Liver (tissue), 9 donors: Measurements from ENCODE around the gene EPB41L2. TPM values are rescaled to one million over a fixed set of nuclear protein-coding genes. Genes with fewer than 3 reads are reported as not detected.

Experiments
- DNase-seq: peaks from one replicate; pipeline ENCODE4 v3.0.0-alpha.2; 2017; ENCODE audit warnings: low spot score
- H3K27ac ChIP-seq, 2 donors: one replicate each; pipeline ENCODE4 v1.7.0; 2013; ENCODE audit warnings: inconsistent platforms in 2 of 2, low read length in 2 of 2, control low read depth in 1 of 2, low read depth in 1 of 2, mild to moderate bottlenecking in 1 of 2
- H3K27me3 ChIP-seq, 4 donors: one replicate each; pipeline versions ENCODE4 v1.6.1 to v1.7.0; 2013; ENCODE audit warnings: low read length in 3 of 4, inconsistent platforms in 1 of 4, mild to moderate bottlenecking in 1 of 4, moderate library complexity in 1 of 4; ENCODE audit not compliant: control insufficient read depth in 4 of 4, insufficient read depth in 4 of 4
- H3K36me3 ChIP-seq, 4 donors: one replicate each; pipeline versions ENCODE4 v1.6.1 to v1.7.0; 2013; ENCODE audit warnings: low read length in 3 of 4, mild to moderate bottlenecking in 3 of 4, low read depth in 1 of 4, moderate library complexity in 1 of 4; ENCODE audit not compliant: control insufficient read depth in 4 of 4, insufficient read depth in 3 of 4
- H3K4me1 ChIP-seq, 4 donors: one replicate each; pipeline versions ENCODE4 v1.6.1 to v1.7.0; 2013; ENCODE audit warnings: low read length in 3 of 4, mild to moderate bottlenecking in 3 of 4, moderate library complexity in 1 of 4; ENCODE audit not compliant: control insufficient read depth in 4 of 4, insufficient read depth in 4 of 4
- H3K4me3 ChIP-seq, 3 donors: one replicate each; pipeline versions ENCODE4 v1.6.1 to v1.7.0; 2013; ENCODE audit warnings: low read length in 3 of 3, control low read depth in 1 of 3, low read depth in 1 of 3, mild to moderate bottlenecking in 1 of 3
- H3K9ac ChIP-seq, 2 donors: one replicate each; pipeline ENCODE4 v1.7.0; 2013; ENCODE audit warnings: low read length in 2 of 2, mild to moderate bottlenecking in 2 of 2, moderate library complexity in 2 of 2, control low read depth in 1 of 2, low read depth in 1 of 2
- H3K9me3 ChIP-seq, 4 donors: one replicate each; pipeline versions ENCODE4 v1.6.1 to v1.7.0; 2013; ENCODE audit warnings: low read length in 3 of 4; ENCODE audit not compliant: control insufficient read depth in 4 of 4
- EGR1 ChIP-seq, 2 donors: IDR thresholded peaks; 2 replicates each; pipeline ENCODE4 v1.6.1; 2016 to 2018; ENCODE audit warnings: antibody characterized with exemption in 2 of 2, low read depth in 2 of 2
- FOXA1 ChIP-seq: IDR thresholded peaks from 2 replicates; pipeline ENCODE4 v1.6.1; 2016; ENCODE audit warnings: antibody characterized with exemption
- FOXA2 ChIP-seq: IDR thresholded peaks from 2 replicates; pipeline ENCODE4 v1.6.1; 2016; ENCODE audit warnings: antibody characterized with exemption
- GABPA ChIP-seq, 2 donors: IDR thresholded peaks in 1 of 2; conservative IDR thresholded peaks in 1 of 2; 2 replicates each; pipeline ENCODE4 v1.6.1; 2016; ENCODE audit warnings: antibody characterized with exemption in 2 of 2, mild to moderate bottlenecking in 1 of 2, moderate library complexity in 1 of 2
- HNF4A ChIP-seq, 2 donors: conservative IDR thresholded peaks; 2 replicates each; pipeline ENCODE4 v1.6.1; 2016; ENCODE audit warnings: antibody characterized with exemption in 2 of 2, mild to moderate bottlenecking in 2 of 2
- JUND ChIP-seq, 2 donors: IDR thresholded peaks; 2 replicates each; pipeline ENCODE4 v1.6.1; 2016; ENCODE audit warnings: antibody characterized with exemption in 2 of 2
- NR2F2 ChIP-seq: IDR thresholded peaks from 2 replicates; pipeline ENCODE4 v1.6.1; 2016; ENCODE audit warnings: antibody characterized with exemption
- RAD21 ChIP-seq, 2 donors: IDR thresholded peaks; 2 replicates each; pipeline ENCODE4 v1.6.1; 2016; ENCODE audit warnings: antibody characterized with exemption in 2 of 2, mild to moderate bottlenecking in 2 of 2
- RXRA ChIP-seq, 2 donors: IDR thresholded peaks; 2 replicates each; pipeline ENCODE4 v1.6.1; 2017 to 2018; ENCODE audit warnings: antibody characterized with exemption in 2 of 2, mild to moderate bottlenecking in 1 of 2
- SP1 ChIP-seq: IDR thresholded peaks from 2 replicates; pipeline ENCODE4 v1.6.1; 2018; ENCODE audit warnings: antibody characterized with exemption, mild to moderate bottlenecking
- TAF1 ChIP-seq: conservative IDR thresholded peaks from 2 replicates; pipeline ENCODE4 v1.6.1; 2016; ENCODE audit warnings: antibody characterized with exemption, mild to moderate bottlenecking
- YY1 ChIP-seq: IDR thresholded peaks from 2 replicates; pipeline ENCODE4 v1.6.1; 2016; ENCODE audit warnings: antibody characterized with exemption, mild to moderate bottlenecking
- WGBS: extraction: QIAGEN DNeasy Blood & Tissue Kit; methylation state at CpG from one replicate; pipeline ENCODE4 v1.1.7; 2013; 5-methylcytosine and 5-hydroxymethylcytosine counted together
- polyA plus RNA-seq, 2 donors: library from polyadenylated mRNA; stranded (reverse) in 1 of 2; unstranded in 1 of 2; fragments of 200-250 nt in 1 of 2; fragments of >200 nt in 1 of 2; fragmentation: Nextera tagmentation in 1 of 2; extraction: Ambion mirVana in 1 of 2; gene quantifications; one replicate each; pipeline versions ENCODE4 v1.2.1 to v1.2.3, GENCODE V29; 2013 to 2015
- total RNA-seq, 2 donors: library from RNA; depleted of rRNA; stranded (reverse); fragments of >200 nt; gene quantifications; one replicate each; pipeline ENCODE4 v1.2.3, GENCODE V29; 2014
- TF ChIP-seq, protein P1 (sequence below): IDR thresholded peaks from 2 replicates; pipeline ENCODE4 v1.6.1; 2016; ENCODE audit warnings: antibody characterized with exemption
- TF ChIP-seq, protein P2 (sequence below): IDR thresholded peaks from 2 replicates; pipeline ENCODE4 v1.6.1; 2016; ENCODE audit warnings: antibody characterized with exemption
- TF ChIP-seq, protein P3 (sequence below): IDR thresholded peaks from 2 replicates; pipeline ENCODE4 v1.6.1; 2016; ENCODE audit warnings: antibody characterized with exemption, mild to moderate bottlenecking
- TF ChIP-seq, protein P4 (sequence below): IDR thresholded peaks from 2 replicates; pipeline ENCODE4 v1.6.1; 2016; ENCODE audit warnings: antibody characterized with exemption
- donor health status: healthy.
- donor health status: healthy.
- donor health status: healthy.
- donor health status: healthy.
- donor health status: healthy.

The EPB41L2 gene
- total and polyA plus RNA-seq, 4 donors: 10.0 to 43.3 (median 18.7) TPM

DNA sequence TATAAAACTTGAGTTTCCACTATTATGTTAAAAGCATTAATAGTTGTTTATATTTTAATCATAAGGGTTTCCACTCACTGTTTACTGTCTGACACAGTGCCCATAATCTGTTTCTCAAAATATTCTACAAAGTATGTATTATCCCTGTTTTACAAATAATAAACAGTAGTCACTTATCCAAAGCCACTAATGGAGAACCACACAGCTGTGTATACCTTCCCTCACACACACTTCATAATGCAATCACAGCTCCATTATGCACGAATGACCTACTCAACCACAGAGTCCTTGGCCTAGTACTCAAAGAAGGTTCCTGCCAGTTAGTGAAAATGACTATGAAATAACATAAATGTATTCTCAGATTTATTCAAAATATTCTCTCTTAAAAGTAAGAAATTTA, 103.1 kb downstream of the EPB41L2 start:
- Histone ChIP-seq H3K4me1 (no peaks in the 10 kb centered on the region), H3K27ac (no peak overlapping the region), H3K4me3 (no peak overlapping the region), H3K36me3 (no peaks in the 10 kb centered on the region), H3K27me3 (no peaks in the 10 kb centered on the region), H3K9ac (no peak overlapping the region), H3K9me3 (no peaks in the 10 kb centered on the region)
- DNase-seq: no peak
- TF ChIP-seq, protein P1, sequence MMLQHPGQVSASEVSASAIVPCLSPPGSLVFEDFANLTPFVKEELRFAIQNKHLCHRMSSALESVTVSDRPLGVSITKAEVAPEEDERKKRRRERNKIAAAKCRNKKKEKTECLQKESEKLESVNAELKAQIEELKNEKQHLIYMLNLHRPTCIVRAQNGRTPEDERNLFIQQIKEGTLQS: no peak
- TF ChIP-seq HNF4A (conservative IDR thresholded peaks at IDR 0.05) (no peak), TAF1 (no peak), FOXA2 (no peak), SP1 (no peak), RAD21 (IDR thresholded peaks at IDR 0.05) (no peak), YY1 (no peak), GABPA (IDR thresholded peaks at IDR 0.05 in 1 of 2, conservative IDR thresholded peaks at IDR 0.05 in 1 of 2) (no peak)
- TF ChIP-seq, protein P2, sequence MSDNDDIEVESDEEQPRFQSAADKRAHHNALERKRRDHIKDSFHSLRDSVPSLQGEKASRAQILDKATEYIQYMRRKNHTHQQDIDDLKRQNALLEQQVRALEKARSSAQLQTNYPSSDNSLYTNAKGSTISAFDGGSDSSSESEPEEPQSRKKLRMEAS: no peak
- WGBS: 88% methylated on average over 1 of the region's 1 CpG

DNA sequence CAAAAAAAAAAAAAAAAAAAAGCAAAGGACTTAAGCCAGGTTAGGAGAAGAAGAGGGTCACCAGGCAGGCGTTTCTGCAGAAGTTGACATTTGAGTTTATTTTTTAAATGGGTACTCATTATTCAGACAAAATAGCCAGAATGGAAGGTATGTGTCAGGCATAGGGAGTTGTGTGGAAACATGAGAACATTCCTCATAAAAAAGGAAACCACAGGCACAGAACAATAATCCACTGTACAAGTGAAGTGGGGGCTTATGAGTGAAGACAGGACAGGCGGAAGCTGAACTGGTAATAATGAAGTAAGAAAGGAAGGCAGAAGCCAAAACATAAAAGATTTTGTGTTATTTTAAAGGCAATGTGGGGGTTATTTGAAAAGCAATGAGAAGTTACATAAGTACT, 104.6 kb downstream of the EPB41L2 start:
- no peaks in the 10 kb centered on the region for H3K4me1 ChIP-seq
- H3K27me3 ChIP-seq: no peaks in the 10 kb centered on the region
- 96% methylated on average over 2 of the region's 2 CpGs for WGBS
- H3K27ac ChIP-seq: no peak overlapping the region
- H3K4me3 ChIP-seq: no peak overlapping the region
- H3K9ac ChIP-seq: no peak overlapping the region
- no peak for TF ChIP-seq HNF4A (conservative IDR thresholded peaks at IDR 0.05)
- TF ChIP-seq FOXA1: no peak
- TF ChIP-seq TAF1: no peak
- no peak for TF ChIP-seq GABPA (IDR thresholded peaks at IDR 0.05 in 1 of 2, conservative IDR thresholded peaks at IDR 0.05 in 1 of 2)
- TF ChIP-seq, protein P3, sequence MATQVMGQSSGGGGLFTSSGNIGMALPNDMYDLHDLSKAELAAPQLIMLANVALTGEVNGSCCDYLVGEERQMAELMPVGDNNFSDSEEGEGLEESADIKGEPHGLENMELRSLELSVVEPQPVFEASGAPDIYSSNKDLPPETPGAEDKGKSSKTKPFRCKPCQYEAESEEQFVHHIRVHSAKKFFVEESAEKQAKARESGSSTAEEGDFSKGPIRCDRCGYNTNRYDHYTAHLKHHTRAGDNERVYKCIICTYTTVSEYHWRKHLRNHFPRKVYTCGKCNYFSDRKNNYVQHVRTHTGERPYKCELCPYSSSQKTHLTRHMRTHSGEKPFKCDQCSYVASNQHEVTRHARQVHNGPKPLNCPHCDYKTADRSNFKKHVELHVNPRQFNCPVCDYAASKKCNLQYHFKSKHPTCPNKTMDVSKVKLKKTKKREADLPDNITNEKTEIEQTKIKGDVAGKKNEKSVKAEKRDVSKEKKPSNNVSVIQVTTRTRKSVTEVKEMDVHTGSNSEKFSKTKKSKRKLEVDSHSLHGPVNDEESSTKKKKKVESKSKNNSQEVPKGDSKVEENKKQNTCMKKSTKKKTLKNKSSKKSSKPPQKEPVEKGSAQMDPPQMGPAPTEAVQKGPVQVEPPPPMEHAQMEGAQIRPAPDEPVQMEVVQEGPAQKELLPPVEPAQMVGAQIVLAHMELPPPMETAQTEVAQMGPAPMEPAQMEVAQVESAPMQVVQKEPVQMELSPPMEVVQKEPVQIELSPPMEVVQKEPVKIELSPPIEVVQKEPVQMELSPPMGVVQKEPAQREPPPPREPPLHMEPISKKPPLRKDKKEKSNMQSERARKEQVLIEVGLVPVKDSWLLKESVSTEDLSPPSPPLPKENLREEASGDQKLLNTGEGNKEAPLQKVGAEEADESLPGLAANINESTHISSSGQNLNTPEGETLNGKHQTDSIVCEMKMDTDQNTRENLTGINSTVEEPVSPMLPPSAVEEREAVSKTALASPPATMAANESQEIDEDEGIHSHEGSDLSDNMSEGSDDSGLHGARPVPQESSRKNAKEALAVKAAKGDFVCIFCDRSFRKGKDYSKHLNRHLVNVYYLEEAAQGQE: no peak
- TF ChIP-seq RAD21 (IDR thresholded peaks at IDR 0.05): no peak
- TF ChIP-seq NR2F2: no peak
- no peak for TF ChIP-seq FOXA2
- no peak for TF ChIP-seq JUND (IDR thresholded peaks at IDR 0.05)
- TF ChIP-seq SP1: no peak
- no peak for DNase-seq
- no peaks in the 10 kb centered on the region for H3K9me3 ChIP-seq
- H3K36me3 ChIP-seq: no peaks in the 10 kb centered on the region

DNA sequence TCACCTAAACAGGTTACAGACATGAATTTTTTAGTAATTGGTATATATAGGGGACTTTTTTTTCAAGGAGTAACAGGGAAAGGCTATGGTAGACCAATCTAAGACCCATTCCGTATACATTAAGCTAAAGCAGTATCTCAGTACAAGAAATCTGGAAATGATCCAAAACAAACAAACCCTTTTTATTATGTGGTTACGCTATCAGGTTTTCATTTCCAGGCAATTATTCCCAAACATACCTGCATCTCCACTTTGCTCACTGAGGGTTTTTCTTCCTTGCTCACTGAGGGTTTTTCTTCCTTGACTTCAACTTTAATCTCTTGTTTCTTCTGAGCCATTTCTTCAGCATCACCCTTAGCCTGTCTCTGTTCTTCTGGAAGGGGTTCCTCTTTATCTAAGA, 107.3 kb downstream of the EPB41L2 start:
- H3K4me3 ChIP-seq: no peak overlapping the region
- no peak overlapping the region for H3K27ac ChIP-seq
- DNase-seq: no peak
- no peak overlapping the region for H3K9ac ChIP-seq
- H3K36me3 ChIP-seq: no peaks in the 10 kb centered on the region
- no peak for TF ChIP-seq YY1
- no peak for TF ChIP-seq RXRA (IDR thresholded peaks at IDR 0.05)
- no peak for TF ChIP-seq FOXA1
- no peak for TF ChIP-seq SP1
- TF ChIP-seq GABPA (IDR thresholded peaks at IDR 0.05 in 1 of 2, conservative IDR thresholded peaks at IDR 0.05 in 1 of 2): no peak
- TF ChIP-seq TAF1: no peak
- no peak for TF ChIP-seq HNF4A (conservative IDR thresholded peaks at IDR 0.05)
- no peak for TF ChIP-seq FOXA2
- TF ChIP-seq, protein P1: no peak
- TF ChIP-seq, protein P3: no peak
- TF ChIP-seq, protein P4, sequence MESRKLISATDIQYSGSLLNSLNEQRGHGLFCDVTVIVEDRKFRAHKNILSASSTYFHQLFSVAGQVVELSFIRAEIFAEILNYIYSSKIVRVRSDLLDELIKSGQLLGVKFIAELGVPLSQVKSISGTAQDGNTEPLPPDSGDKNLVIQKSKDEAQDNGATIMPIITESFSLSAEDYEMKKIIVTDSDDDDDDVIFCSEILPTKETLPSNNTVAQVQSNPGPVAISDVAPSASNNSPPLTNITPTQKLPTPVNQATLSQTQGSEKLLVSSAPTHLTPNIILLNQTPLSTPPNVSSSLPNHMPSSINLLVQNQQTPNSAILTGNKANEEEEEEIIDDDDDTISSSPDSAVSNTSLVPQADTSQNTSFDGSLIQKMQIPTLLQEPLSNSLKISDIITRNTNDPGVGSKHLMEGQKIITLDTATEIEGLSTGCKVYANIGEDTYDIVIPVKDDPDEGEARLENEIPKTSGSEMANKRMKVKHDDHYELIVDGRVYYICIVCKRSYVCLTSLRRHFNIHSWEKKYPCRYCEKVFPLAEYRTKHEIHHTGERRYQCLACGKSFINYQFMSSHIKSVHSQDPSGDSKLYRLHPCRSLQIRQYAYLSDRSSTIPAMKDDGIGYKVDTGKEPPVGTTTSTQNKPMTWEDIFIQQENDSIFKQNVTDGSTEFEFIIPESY: no peak
- no peak for TF ChIP-seq JUND (IDR thresholded peaks at IDR 0.05)
- no peak for TF ChIP-seq EGR1 (IDR thresholded peaks at IDR 0.05; ENCODE audit: low read depth in 2 of 2)
- H3K4me1 ChIP-seq: no peaks in the 10 kb centered on the region
- no peaks in the 10 kb centered on the region for H3K9me3 ChIP-seq
- no peaks in the 10 kb centered on the region for H3K27me3 ChIP-seq
- 89% methylated on average over 2 of the region's 2 CpGs for WGBS
